Activated T-cell treated with anti-CD3 and anti-CD28 coated beads, Interleukin-2, amount 50 U/mL, for 48 hours (primary cell): ENCODE measurements around the gene ABHD11.
"Not testable (repeated sequence)": the region's sequence is repeated elsewhere in the genome, so short reads cannot be mapped to it uniquely, and the experiment has no call there.

Experiments
- DNase-seq, 2 experiments: peaks; one replicate each; pipeline ENCODE4 v3.0.0-alpha.2; 2020

The ABHD11 gene

GRCh38 chr7:73738612-73739386 is at the start of gene ABHD11:
Gene ABHD11, minus strand, starts transcription at chr7:73738802. Its CDS starts 32 bp downstream, at chr7:73738770.
- DNase-seq = peak; percentile 99 to 100

GRCh38 chr7:73787786-73788048 is 49.1 kb upstream of the ABHD11 start:
- not testable (repeated sequence) for DNase-seq

- DNase-seq = no peak
These were observed 48.0 kb upstream of the ABHD11 start for GRCh38 chr7:73786588-73786987.

GRCh38 chr7:73779517-73779916 is 40.9 kb upstream of the ABHD11 start:
- DNase-seq = no peak

GRCh38 chr7:73778801-73779389 is 40.3 kb upstream of the ABHD11 start:
- DNase-seq = no peak

GRCh38 chr7:73774923-73775322 is 36.3 kb upstream of the ABHD11 start:
- no peak for DNase-seq

- DNase-seq = no peak
These were observed 35.3 kb upstream of the ABHD11 start for GRCh38 chr7:73773700-73774517.

- DNase-seq = no peak
These were observed 32.5 kb upstream of the ABHD11 start for GRCh38 chr7:73770860-73771670.

GRCh38 chr7:73770002-73770859 is 31.6 kb upstream of the ABHD11 start, which contains the start of gene CLDN3:
Gene CLDN3, minus strand, starts transcription at chr7:73770270. Its CDS starts 221 bp downstream, at chr7:73770049.
- DNase-seq = peak in 1 of 2 experiments; percentile 46

- no peak for DNase-seq
These were observed 30.9 kb upstream of the ABHD11 start for GRCh38 chr7:73769481-73770001.

GRCh38 chr7:73768641-73769480 is 30.3 kb upstream of the ABHD11 start:
- DNase-seq = no peak

GRCh38 chr7:73766556-73767229 is 28.1 kb upstream of the ABHD11 start:
- DNase-seq = no peak

GRCh38 chr7:73762659-73762999 is 24.0 kb upstream of the ABHD11 start:
- no peak for DNase-seq

- no peak for DNase-seq
These were observed 23.5 kb upstream of the ABHD11 start for GRCh38 chr7:73761854-73762658.

- DNase-seq = no peak
These were observed 20.1 kb upstream of the ABHD11 start for GRCh38 chr7:73758581-73759138.

- no peak for DNase-seq
These were observed 11.6 kb upstream of the ABHD11 start for GRCh38 chr7:73749931-73750776.

GRCh38 chr7:73746378-73746777 is 7.8 kb upstream of the ABHD11 start:
- DNase-seq = no peak
